ENCODE data around the gene THAP10. TPM values are rescaled to one million over a fixed set of nuclear protein-coding genes. Genes with fewer than 3 reads are reported as not detected.

THAP10 gene
- total RNA-seq, 6 donors from 2014 or later, result 1.6 to 4.0 (median 2.1) TPM

DNA sequence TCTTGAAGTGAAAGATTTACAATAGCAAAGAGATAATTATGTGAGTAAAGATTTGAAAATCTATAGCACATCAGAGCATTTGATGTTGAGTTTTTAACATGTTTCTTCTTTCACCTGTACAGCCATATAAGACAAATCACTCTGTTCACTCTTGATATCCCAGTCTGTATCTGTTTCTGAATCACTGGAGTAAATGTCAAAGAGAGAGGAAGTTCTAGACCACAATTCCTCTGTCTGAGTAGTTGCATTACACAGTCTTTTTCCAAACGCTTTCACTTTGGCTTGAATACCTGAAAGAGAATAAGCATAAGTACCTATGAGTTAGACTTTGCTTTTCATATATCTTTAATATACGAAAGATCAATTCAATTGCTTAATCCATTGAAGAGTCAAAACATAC, 9.9 kb downstream of the THAP10 start:
- WGBS, 2 donors, result 76 to 82% methylated on average over 2 of the region's 2 CpGs
- H3K27me3 ChIP-seq, result no peaks in the 10 kb centered on the region
- H3K4me1 ChIP-seq, result no peaks in the 10 kb centered on the region
- H3K9me3 ChIP-seq, result no peaks in the 10 kb centered on the region
- H3K4me3 ChIP-seq, result no peak overlapping the region
- ATAC-seq (ENCODE audit: low FRiP score in 2 of 2) (no peak), DNase-seq (no peak)
- no peaks in the 10 kb centered on the region for H3K36me3 ChIP-seq
- TF ChIP-seq CTCF (IDR thresholded peaks at IDR 0.05), result no peak
- TF ChIP-seq POLR2A (IDR thresholded peaks at IDR 0.05), result no peak
- no peak for TF ChIP-seq EP300 (IDR thresholded peaks at IDR 0.05)
- TF ChIP-seq POLR2AphosphoS5 (IDR thresholded peaks at IDR 0.05), result no peak
- H3K27ac ChIP-seq, result no peak overlapping the region

GRCh38 chr15:70880781-70881180, 11.5 kb downstream of the THAP10 start:
- ATAC-seq (ENCODE audit: low FRiP score in 2 of 2) (no peak), DNase-seq (no peak)
- no peaks in the 10 kb centered on the region for H3K4me1 ChIP-seq
- H3K9me3 ChIP-seq, result no peaks in the 10 kb centered on the region
- H3K4me3 ChIP-seq, result no peak overlapping the region
- no peak for TF ChIP-seq CTCF (IDR thresholded peaks at IDR 0.05)
- TF ChIP-seq EP300 (IDR thresholded peaks at IDR 0.05), result no peak
- no peak for TF ChIP-seq POLR2A (IDR thresholded peaks at IDR 0.05)
- no peak for TF ChIP-seq POLR2AphosphoS5 (IDR thresholded peaks at IDR 0.05)
- WGBS, 2 donors, result 93 to 94% methylated on average over 2 of the region's 2 CpGs
- H3K27me3 ChIP-seq, result no peaks in the 10 kb centered on the region
- no peaks in the 10 kb centered on the region for H3K36me3 ChIP-seq
- H3K27ac ChIP-seq, result no peak overlapping the region

- peak in 1 of 2 donors; percentile 67 for ATAC-seq (ENCODE audit: low FRiP score in 2 of 2)
- DNase-seq, result no peak
- TF ChIP-seq POLR2AphosphoS5 (IDR thresholded peaks at IDR 0.05), result no peak
- no peaks in the 10 kb centered on the region for H3K27me3 ChIP-seq
- H3K9me3 ChIP-seq, result no peaks in the 10 kb centered on the region
- H3K27ac ChIP-seq, result no peak overlapping the region
- no peaks in the 10 kb centered on the region for H3K4me1 ChIP-seq
- no peak overlapping the region for H3K4me3 ChIP-seq
- no peaks in the 10 kb centered on the region for H3K36me3 ChIP-seq
- 75 to 79% methylated on average over 2 of the region's 2 CpGs for WGBS, 2 donors
These were observed 12.8 kb downstream of the THAP10 start for GRCh38 chr15:70879401-70879800.

- H3K36me3 ChIP-seq, result no peaks in the 10 kb centered on the region
- TF ChIP-seq CTCF (IDR thresholded peaks at IDR 0.05) (no peak), POLR2A (IDR thresholded peaks at IDR 0.05) (no peak), EP300 (IDR thresholded peaks at IDR 0.05) (no peak), POLR2AphosphoS5 (IDR thresholded peaks at IDR 0.05) (no peak)
- no peak overlapping the region for H3K27ac ChIP-seq
- ATAC-seq (ENCODE audit: low FRiP score in 2 of 2) (no peak), DNase-seq (no peak)
- 72 to 77% methylated on average over 2 of the region's 2 CpGs for WGBS, 2 donors
- H3K4me1 ChIP-seq, result no peaks in the 10 kb centered on the region
- no peaks in the 10 kb centered on the region for H3K9me3 ChIP-seq
- no peak overlapping the region for H3K4me3 ChIP-seq
- H3K27me3 ChIP-seq, result no peaks in the 10 kb centered on the region
These were observed 15.6 kb downstream of the THAP10 start for GRCh38 chr15:70876683-70877082.

DNA sequence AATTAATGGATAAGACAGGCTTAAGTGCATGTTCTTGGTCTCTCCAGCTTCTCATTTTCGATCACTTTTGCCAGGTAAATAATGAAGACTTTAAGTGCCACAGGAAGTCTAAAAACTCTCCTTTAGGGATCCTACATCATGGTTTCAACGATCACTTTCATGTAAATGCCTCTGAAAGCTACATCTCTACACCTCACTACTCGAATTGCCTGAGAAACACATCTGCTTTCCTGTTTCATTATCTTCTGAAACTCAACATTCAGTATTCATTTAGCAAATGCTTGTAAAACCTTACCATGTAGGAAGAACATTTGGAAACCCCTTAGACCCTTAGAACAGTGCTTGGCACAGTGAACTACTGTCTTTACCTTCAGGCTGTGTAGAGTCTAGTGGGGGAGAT, 16.2 kb downstream of the THAP10 start:
- Histone ChIP-seq H3K4me1 (no peaks in the 10 kb centered on the region), H3K36me3 (no peaks in the 10 kb centered on the region), H3K9me3 (no peaks in the 10 kb centered on the region), H3K27me3 (no peaks in the 10 kb centered on the region), H3K4me3 (no peak overlapping the region), H3K27ac (no peak overlapping the region)
- 65 to 72% methylated on average over 3 of the region's 3 CpGs for WGBS, 2 donors
- no peak for DNase-seq
- no peak for ATAC-seq (ENCODE audit: low FRiP score in 2 of 2)
- no peak for TF ChIP-seq EP300 (IDR thresholded peaks at IDR 0.05)
- no peak for TF ChIP-seq CTCF (IDR thresholded peaks at IDR 0.05)
- TF ChIP-seq POLR2AphosphoS5 (IDR thresholded peaks at IDR 0.05), result no peak
- no peak for TF ChIP-seq POLR2A (IDR thresholded peaks at IDR 0.05)

Data from upper lobe of left lung (tissue), 6 donors.